ENCODE results near the gene MINAR2. TPM values are rescaled to one million over a fixed set of nuclear protein-coding genes. Genes with fewer than 3 reads are reported as not detected.

The MINAR2 gene
- total RNA-seq, 2 donors from 2014 or later: not detected

DNA sequence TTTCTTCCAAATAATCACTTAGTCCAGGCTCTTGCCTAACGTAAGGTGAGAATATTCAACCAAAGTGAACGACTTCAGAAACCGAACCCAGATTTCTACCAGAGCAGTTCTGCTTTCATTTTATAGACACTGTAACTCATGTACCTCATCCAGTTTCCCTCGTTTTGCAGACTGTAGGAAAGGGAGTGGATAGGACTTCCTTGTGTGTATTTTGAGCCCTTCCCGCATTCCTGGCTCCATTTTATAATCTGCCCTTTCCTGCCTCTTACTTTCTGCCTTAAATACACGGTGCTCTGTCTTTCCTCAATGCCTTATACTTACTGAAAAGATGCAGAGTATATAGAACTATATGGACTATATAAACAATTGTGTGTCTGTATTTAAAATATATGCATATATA, 20.8 kb downstream of the MINAR2 start:
- TF ChIP-seq POLR2A (IDR thresholded peaks at IDR 0.05): no peak
- TF ChIP-seq, protein P1, sequence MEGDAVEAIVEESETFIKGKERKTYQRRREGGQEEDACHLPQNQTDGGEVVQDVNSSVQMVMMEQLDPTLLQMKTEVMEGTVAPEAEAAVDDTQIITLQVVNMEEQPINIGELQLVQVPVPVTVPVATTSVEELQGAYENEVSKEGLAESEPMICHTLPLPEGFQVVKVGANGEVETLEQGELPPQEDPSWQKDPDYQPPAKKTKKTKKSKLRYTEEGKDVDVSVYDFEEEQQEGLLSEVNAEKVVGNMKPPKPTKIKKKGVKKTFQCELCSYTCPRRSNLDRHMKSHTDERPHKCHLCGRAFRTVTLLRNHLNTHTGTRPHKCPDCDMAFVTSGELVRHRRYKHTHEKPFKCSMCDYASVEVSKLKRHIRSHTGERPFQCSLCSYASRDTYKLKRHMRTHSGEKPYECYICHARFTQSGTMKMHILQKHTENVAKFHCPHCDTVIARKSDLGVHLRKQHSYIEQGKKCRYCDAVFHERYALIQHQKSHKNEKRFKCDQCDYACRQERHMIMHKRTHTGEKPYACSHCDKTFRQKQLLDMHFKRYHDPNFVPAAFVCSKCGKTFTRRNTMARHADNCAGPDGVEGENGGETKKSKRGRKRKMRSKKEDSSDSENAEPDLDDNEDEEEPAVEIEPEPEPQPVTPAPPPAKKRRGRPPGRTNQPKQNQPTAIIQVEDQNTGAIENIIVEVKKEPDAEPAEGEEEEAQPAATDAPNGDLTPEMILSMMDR (IDR thresholded peaks at IDR 0.05): no peak
- no peaks in the 10 kb centered on the region for H3K27me3 ChIP-seq
- H3K36me3 ChIP-seq (replicated peaks in 1 of 2; ENCODE audit: insufficient read depth in 1 of 2, low read depth in 2 of 2): no peaks in the 10 kb centered on the region
- no peak for DNase-seq
- 59 to 70% methylated on average over 6 of the region's 6 CpGs for WGBS, 2 donors
- no peak overlapping the region for H3K4me3 ChIP-seq
- intact Hi-C loops (cut with DNase I): loop anchor here (10.0 kb wide), 1 partner anchor 864 kb away; no protein-coding TSS in a partner anchor
- no peak overlapping the region for H3K27ac ChIP-seq
- no peaks in the 10 kb centered on the region for H3K4me1 ChIP-seq
- no peaks in the 10 kb centered on the region for H3K9me3 ChIP-seq
- no peak for ATAC-seq

DNA sequence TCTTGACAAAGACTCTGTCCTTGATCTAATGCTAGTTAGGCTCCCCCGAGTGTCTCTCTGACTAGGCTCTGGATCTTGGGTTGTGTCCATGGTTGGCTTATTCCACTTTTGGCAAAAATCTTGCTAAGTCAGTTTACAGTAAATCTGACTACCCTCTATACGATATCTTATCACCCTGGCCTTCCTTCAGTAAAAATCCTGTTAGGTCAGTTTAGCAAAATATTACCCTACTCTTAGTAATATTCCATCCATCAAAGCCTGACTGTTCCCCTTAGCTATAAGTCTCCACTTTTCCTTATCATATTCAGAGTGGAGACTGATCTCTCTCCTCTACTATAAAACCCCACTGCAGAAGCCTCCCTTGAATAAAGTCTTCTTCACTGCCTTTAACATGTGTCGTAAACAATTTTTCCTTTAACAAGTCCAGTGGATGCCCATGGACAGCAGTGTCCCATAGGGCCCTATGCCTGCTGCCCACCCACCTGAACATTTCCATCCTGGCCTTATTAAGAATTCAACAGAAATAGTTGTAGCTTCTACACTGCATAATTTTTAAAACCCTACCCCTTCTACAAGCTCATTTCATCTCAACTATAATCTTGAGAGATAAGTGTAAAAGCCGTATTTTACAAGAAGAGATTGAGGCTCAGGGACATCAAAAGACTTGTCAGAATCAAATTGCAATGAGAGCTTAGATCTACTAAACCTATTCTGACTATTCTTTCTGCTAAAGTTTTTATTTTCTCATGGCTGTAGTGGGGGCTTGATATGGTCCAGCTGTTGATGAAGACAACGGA, 22.3 kb downstream of the MINAR2 start:
- Histone ChIP-seq H3K9me3 (no peaks in the 10 kb centered on the region), H3K4me3 (no peak overlapping the region), H3K36me3 (replicated peaks in 1 of 2; ENCODE audit: insufficient read depth in 1 of 2, low read depth in 2 of 2) (no peaks in the 10 kb centered on the region), H3K27me3 (no peaks in the 10 kb centered on the region), H3K4me1 (no peaks in the 10 kb centered on the region), H3K27ac (no peak overlapping the region)
- 44 to 50% methylated on average over 5 of the region's 5 CpGs for WGBS, 2 donors
- ATAC-seq: peak; percentile 28
- DNase-seq: no peak
- intact Hi-C loops (cut with DNase I): no loop called here
- no peak for TF ChIP-seq POLR2A (IDR thresholded peaks at IDR 0.05)
- TF ChIP-seq, protein P1 (IDR thresholded peaks at IDR 0.05): no peak

DNA sequence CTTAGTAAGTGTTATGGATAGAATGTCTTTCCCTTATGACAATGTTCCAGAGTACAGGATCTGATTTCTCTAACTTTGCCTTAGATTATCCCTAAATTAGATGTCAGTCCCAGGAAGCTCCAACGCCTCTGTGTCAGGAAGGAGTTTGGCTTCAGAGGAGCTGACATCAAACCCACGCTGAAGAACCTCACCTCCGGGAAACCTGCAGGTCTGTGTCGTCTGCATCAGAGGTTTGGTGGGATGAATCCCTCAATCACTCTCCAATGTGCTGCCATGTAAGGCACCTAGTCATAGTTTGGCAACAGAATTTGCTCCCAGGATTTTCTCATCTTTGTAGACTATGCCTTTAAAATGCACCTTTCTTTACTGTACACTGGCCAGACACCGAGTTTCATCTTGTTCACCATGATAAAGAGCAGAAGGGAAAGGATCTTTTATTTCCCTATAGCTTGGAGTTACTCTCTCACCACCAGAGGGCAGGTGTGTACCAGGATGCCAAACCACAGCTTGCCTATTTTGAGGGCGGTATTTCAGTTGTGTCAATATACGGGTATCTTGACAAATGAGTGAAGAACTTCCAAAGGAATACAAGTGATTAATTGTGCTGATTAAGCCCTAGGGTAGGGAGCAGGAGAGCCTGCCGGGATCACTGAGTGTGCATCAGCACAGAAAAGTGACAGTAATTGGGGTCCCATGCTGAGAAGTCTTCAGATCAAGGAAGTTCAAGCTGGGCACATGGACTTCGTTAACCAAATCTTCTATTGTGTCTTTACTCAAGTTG, 23.4 kb downstream of the MINAR2 start:
- Histone ChIP-seq H3K36me3 (replicated peaks in 1 of 2; ENCODE audit: insufficient read depth in 1 of 2, low read depth in 2 of 2) (no peaks in the 10 kb centered on the region), H3K9me3 (no peaks in the 10 kb centered on the region), H3K4me1 (no peaks in the 10 kb centered on the region), H3K4me3 (no peak overlapping the region), H3K27ac (no peak overlapping the region), H3K27me3 (no peaks in the 10 kb centered on the region)
- ATAC-seq: peak; percentile 73
- TF ChIP-seq, protein P1 (IDR thresholded peaks at IDR 0.05): peak; percentile 59 to 80 (median 75)
- TF ChIP-seq POLR2A (IDR thresholded peaks at IDR 0.05): no peak
- intact Hi-C loops (cut with DNase I): no loop called here
- DNase-seq: peak; percentile 57 to 71 (median 64)
- 21 to 26% methylated on average over 7 to 9 of the region's 9 CpGs for WGBS, 2 donors

DNA sequence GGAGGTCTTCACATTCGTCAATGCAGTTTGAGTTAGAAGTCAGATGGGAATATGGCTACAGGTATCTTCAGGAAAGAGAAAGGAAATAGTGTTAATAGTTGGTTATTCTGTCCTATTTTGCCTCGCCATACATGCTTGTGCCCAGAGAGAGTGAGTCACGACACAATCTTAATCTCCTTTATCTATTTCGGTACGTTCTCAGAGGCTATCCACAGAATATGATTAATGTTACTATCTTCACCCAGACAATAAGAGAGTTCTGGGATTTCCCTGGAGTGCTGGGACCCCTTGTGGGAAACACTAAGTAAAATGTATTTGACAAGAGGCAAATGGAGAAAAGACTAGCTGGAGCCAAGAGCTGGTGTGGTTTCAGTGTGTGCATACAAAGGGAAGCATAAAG, 25.5 kb downstream of the MINAR2 start:
- no peak overlapping the region for H3K27ac ChIP-seq
- intact Hi-C loops (cut with DNase I): no loop called here
- no peak for TF ChIP-seq POLR2A (IDR thresholded peaks at IDR 0.05)
- TF ChIP-seq, protein P1 (IDR thresholded peaks at IDR 0.05): no peak
- no peaks in the 10 kb centered on the region for H3K27me3 ChIP-seq
- no peaks in the 10 kb centered on the region for H3K36me3 ChIP-seq (replicated peaks in 1 of 2; ENCODE audit: insufficient read depth in 1 of 2, low read depth in 2 of 2)
- no peaks in the 10 kb centered on the region for H3K4me1 ChIP-seq
- H3K4me3 ChIP-seq: no peak overlapping the region
- DNase-seq (no peak), ATAC-seq (no peak)
- 57 to 70% methylated on average over 5 of the region's 5 CpGs for WGBS, 2 donors
- H3K9me3 ChIP-seq: no peaks in the 10 kb centered on the region
